K562 (cell line): ENCODE results near the gene KRTAP5-1. TPM values are rescaled to one million over a fixed set of nuclear protein-coding genes. Genes with fewer than 3 reads are reported as not detected.

ENCODE experiments used
- ATAC-seq: fragments of 200-7000 bp; cut with Tn5 transposase; 3 replicates; pipeline ENCODE4 v1.9.1; 2020; ENCODE audit warnings: moderate library complexity
- BruUV-seq: library from RNA; stranded (reverse); fragments of 400-500 nt; replicated peaks from 2 replicates; lab custom pipeline; 2021; lab: Mats Ljungman, UMichigan
- CTCF ChIA-PET: fragments of 300-600 bp; formaldehyde crosslinking; extraction: SDS; loops from one replicate; lab custom pipeline; 2021; ENCODE audit warnings: low intra/inter-chr PET ratio; lab: Yijun Ruan, JAX
- POLR2A ChIA-PET: fragments of 300-600, 350-650 bp; sonication (Branson Sonifier 250); formaldehyde crosslinking; extraction: SDS; loops from one replicate; lab custom pipeline; 2021; ENCODE audit warnings: antibody characterized with exemption, inconsistent platforms; lab: Yijun Ruan, JAX
- DNase-seq, 4 experiments: peaks; one replicate each; pipeline versions ENCODE4 v3.0.0 to v3.0.0-alpha.2; 2011 to 2018; ENCODE audit warnings: low spot score in 3 of 4, mixed read lengths in 3 of 4; ENCODE audit errors: extremely low read depth in 1 of 4
- FAIRE-seq: peaks from 2 replicates; lab custom pipeline; 2011; peaks lifted over from hg19 to GRCh38; lab: Jason Lieb, UNC
- H2AFZ ChIP-seq: 2 replicates; pipeline ENCODE4 v1.6.0; 2011; ENCODE audit warnings: low read depth, low read length, control low read depth, inconsistent platforms
- H3K27ac ChIP-seq: fragments of 200-600 bp; 3 replicates; pipeline ENCODE4 v1.8.0; 2011; ENCODE audit warnings: low read depth, mild to moderate bottlenecking, control low read depth, inconsistent platforms, low read length, moderate library complexity, mixed read lengths; ENCODE audit errors: extremely low read depth
- H3K27me3 ChIP-seq, 2 experiments: fragments of 300-600 bp in 1 of 2; 2 replicates in 1 of 2; 3 replicates in 1 of 2; pipeline versions ENCODE4 v1.6.0 to v1.8.0; 2011; ENCODE audit warnings: inconsistent platforms in 2 of 2, low read length in 2 of 2, mild to moderate bottlenecking in 1 of 2, mixed read lengths in 1 of 2, moderate library complexity in 1 of 2; ENCODE audit not compliant: control insufficient read depth in 2 of 2, insufficient read depth in 2 of 2
- H3K36me3 ChIP-seq: fragments of 300-600 bp; 3 replicates; pipeline ENCODE4 v1.8.0; 2011; ENCODE audit warnings: mild to moderate bottlenecking, low read length, inconsistent platforms; ENCODE audit not compliant: control insufficient read depth, insufficient read depth
- H3K4me1 ChIP-seq, 2 experiments: fragments of 200-600 bp in 1 of 2; replicated peaks in 1 of 2; 2 replicates in 1 of 2; 3 replicates in 1 of 2; pipeline versions ENCODE4 v1.5.1 to v1.8.0; 2011; ENCODE audit warnings: inconsistent platforms in 2 of 2, low read length in 2 of 2, mild to moderate bottlenecking in 1 of 2, mixed read lengths in 1 of 2, moderate library complexity in 1 of 2; ENCODE audit not compliant: control insufficient read depth in 2 of 2, insufficient read depth in 2 of 2
- H3K4me2 ChIP-seq: 2 replicates; pipeline ENCODE4 v1.6.1; 2011; ENCODE audit warnings: low read length, control low read depth, inconsistent platforms, mixed read lengths; ENCODE audit not compliant: insufficient read depth
- H3K4me3 ChIP-seq: fragments of 200-600 bp; sonication (generic), shearing (Covaris generic); 2 replicates; pipeline ENCODE4 v1.5.1; 2016; ENCODE audit warnings: control low read depth, inconsistent platforms
- H3K79me2 ChIP-seq: fragments of 200-600 bp; 3 replicates; pipeline ENCODE4 v1.8.0; 2011; ENCODE audit warnings: low read length, inconsistent platforms; ENCODE audit not compliant: control insufficient read depth, insufficient read depth
- H3K9ac ChIP-seq, 2 experiments: 2 replicates each; pipeline versions ENCODE4 v1.6.0 to v1.6.1; 2011; ENCODE audit warnings: low read depth in 2 of 2, low read length in 2 of 2, control low read depth in 1 of 2, inconsistent platforms in 1 of 2, mild to moderate bottlenecking in 1 of 2, mixed read lengths in 1 of 2; ENCODE audit not compliant: insufficient read depth in 1 of 2
- H3K9me1 ChIP-seq: one replicate; pipeline ENCODE4 v1.6.0; 2011; ENCODE audit warnings: inconsistent platforms, mild to moderate bottlenecking, low read length, moderate library complexity; ENCODE audit not compliant: control insufficient read depth, insufficient read depth
- H3K9me3 ChIP-seq: replicated peaks from 2 replicates; pipeline ENCODE4 v1.5.1; 2011; ENCODE audit warnings: low read depth, low read length, inconsistent platforms; ENCODE audit not compliant: control insufficient read depth, insufficient read depth
- H4K20me1 ChIP-seq: replicated peaks from 2 replicates; pipeline ENCODE4 v1.6.1; 2011; ENCODE audit warnings: low read length, inconsistent platforms, mixed read lengths; ENCODE audit not compliant: control insufficient read depth, insufficient read depth
- CBFA2T3 ChIP-seq: fragments of 450-650 bp; IDR thresholded peaks from 2 replicates; pipeline ENCODE4 v1.6.1; 2017
- FOXP1 ChIP-seq: sonication (generic); formaldehyde crosslinking; IDR thresholded peaks from 2 replicates; pipeline ENCODE4 v1.8.0; 2022; ENCODE audit warnings: mild to moderate bottlenecking, missing genetic modification reagents
- KAT7 ChIP-seq: sonication (generic); formaldehyde crosslinking; IDR thresholded peaks from 2 replicates; pipeline ENCODE4 v1.8.0; 2022; ENCODE audit warnings: missing genetic modification reagents, mild to moderate bottlenecking, borderline replicate concordance
- MYC ChIP-seq, 2 experiments: fragments of 250-450 bp in 1 of 2; sonication (Bioruptor Pico) in 1 of 2; IDR thresholded peaks; 2 replicates each; pipeline versions ENCODE4 v1.5.1 to v1.6.1; 2012 to 2021; ENCODE audit warnings: low read depth in 2 of 2, borderline replicate concordance in 1 of 2, improper control_type of control experiment in 1 of 2, low read length in 1 of 2, mild to moderate bottlenecking in 1 of 2, moderate library complexity in 1 of 2
- NFXL1 ChIP-seq: fragments of 450-650 bp; formaldehyde crosslinking; IDR thresholded peaks from 2 replicates; pipeline ENCODE4 v1.4.0; 2021; ENCODE audit warnings: mild to moderate bottlenecking
- NR1H2 ChIP-seq: sonication (generic); formaldehyde crosslinking; IDR thresholded peaks from 2 replicates; pipeline ENCODE4 v1.4.0; 2020; ENCODE audit warnings: mild to moderate bottlenecking, missing genetic modification reagents
- PHB ChIP-seq: fragments of 250-450 bp; sonication (Bioruptor Pico); IDR thresholded peaks from 2 replicates; pipeline ENCODE4 v1.5.0; 2021
- PHF21A ChIP-seq: fragments of 450-650 bp; IDR thresholded peaks from 2 replicates; pipeline ENCODE4 v1.6.1; 2017; ENCODE audit warnings: low read depth, borderline replicate concordance
- U2AF1 ChIP-seq: fragments of 200-400 bp; formaldehyde crosslinking; optimal IDR thresholded peaks from 2 replicates; pipeline ENCODE3; 2017; ENCODE audit warnings: mild to moderate bottlenecking, low read depth, low read length, moderate library complexity
- ZNF12 ChIP-seq: sonication (generic); formaldehyde crosslinking; IDR thresholded peaks from 2 replicates; pipeline ENCODE4 v1.4.0; 2020; ENCODE audit warnings: mild to moderate bottlenecking, missing genetic modification reagents
- ZNF217 ChIP-seq: sonication (generic); formaldehyde crosslinking; IDR thresholded peaks from 2 replicates; pipeline ENCODE4 v1.8.0; 2022; ENCODE audit warnings: mild to moderate bottlenecking, missing genetic modification reagents
- ZNF311 ChIP-seq: fragments of 250-450 bp; sonication (Bioruptor Pico); IDR thresholded peaks from 2 replicates; pipeline ENCODE4 v1.4.0; 2020; ENCODE audit warnings: mild to moderate bottlenecking, moderate library complexity
- ZZZ3 ChIP-seq: fragments of 450-650 bp; IDR thresholded peaks from 2 replicates; pipeline ENCODE4 v1.6.1; 2016; ENCODE audit warnings: antibody characterized with exemption, mild to moderate bottlenecking, moderate library complexity
- WGBS: fragments of 100-300 bp; shearing (Covaris generic); methylation state at CpG from one replicate; pipeline ENCODE4 v1.1.6; 2016; ENCODE audit warnings: low coverage, mixed read lengths; ENCODE audit not compliant: insufficient coverage; ENCODE audit errors: missing lambda C conversion rate; 5-methylcytosine and 5-hydroxymethylcytosine counted together
- in situ Hi-C: fragments of 300-500 bp; cut with MboI; formaldehyde crosslinking; loops from 4 replicates; pipeline ENCODE4 v1.15.0; 2018; ENCODE audit warnings: inconsistent platforms, mixed read lengths
- intact Hi-C: fragments of 100-400 bp; cut with micrococcal nuclease; formaldehyde crosslinking; loops from 2 replicates; pipeline ENCODE4 v1.14.2; 2022
- polyA plus RNA-seq, 8 experiments: library from polyadenylated mRNA; depleted of rRNA in 4 of 8; stranded (reverse) in 5 of 8; unstranded in 3 of 8; fragments of >200 nt; fragmentation: Nextera tagmentation in 2 of 8; fragmentation: Illumina TruSeq in 1 of 8; extraction: Ambion mirVana in 2 of 8; extraction: Trizol in 1 of 8; gene quantifications; 2 replicates each; pipeline versions ENCODE4 v1.2.1 to v1.2.3, GENCODE V29; 2011 to 2014; ENCODE audit warnings: inconsistent platforms in 1 of 8, missing spikeins in 1 of 8
- total RNA-seq, 7 experiments: library from RNA; depleted of rRNA in 6 of 7; stranded (reverse); fragments of >200 nt in 6 of 7; fragmentation: Illumina TruSeq in 2 of 7; extraction: Trizol in 2 of 7; gene quantifications; 2 replicates each; pipeline versions ENCODE4 v1.2.1 to v1.2.3, GENCODE V29; 2011 to 2021; ENCODE audit warnings: low replicate concordance in 1 of 7

Gene KRTAP5-1
- total and polyA plus RNA-seq, 9 of the 15 experiments (the other 6 are each of a cell fraction or from before 2014, with no cell fraction given): not detected

DNA sequence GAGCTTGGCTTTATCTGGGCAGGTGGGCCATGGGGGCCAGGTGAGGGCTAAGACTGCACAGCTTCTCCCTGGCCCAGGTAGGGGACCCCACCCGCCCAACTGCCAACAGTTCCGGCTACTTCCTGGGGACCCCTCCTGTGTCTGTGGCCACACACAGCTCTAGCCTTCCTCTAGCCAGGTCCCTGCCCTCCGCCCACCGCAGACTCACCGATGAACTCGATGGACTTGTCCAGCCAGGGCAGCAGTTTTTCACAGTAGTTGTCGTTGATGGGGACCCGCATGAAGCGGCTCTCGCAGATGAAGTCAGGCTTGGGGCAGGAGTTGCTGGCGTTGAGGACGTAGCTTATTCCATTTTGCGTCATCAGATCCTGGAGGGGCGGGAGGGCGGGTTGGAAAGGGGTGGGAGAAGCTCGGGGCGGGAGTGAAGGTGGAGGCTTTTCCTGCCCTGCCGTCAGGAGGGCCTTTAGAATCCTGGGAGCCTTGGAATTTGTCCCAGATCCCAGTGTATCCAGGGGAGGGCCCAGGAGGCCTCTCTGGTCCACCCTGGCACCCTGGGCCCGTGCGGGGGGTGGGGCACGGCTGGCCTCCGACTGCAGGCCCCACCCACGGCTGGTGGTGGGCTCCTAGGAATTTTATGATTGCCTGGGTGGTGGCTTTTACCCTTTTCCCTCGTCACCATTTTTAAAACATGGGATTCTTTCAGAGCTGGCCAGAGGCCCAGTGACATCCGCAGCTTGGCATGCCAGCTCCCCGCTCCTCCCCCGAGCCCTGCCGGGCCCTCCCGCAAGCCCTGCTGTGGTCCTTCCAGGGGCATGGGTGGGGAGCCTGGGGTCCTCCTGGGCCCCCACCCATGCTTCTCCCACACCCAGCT is 26.9 kb downstream of the KRTAP5-1 start (continued):
- no peak for TF ChIP-seq CBFA2T3
- no peak for TF ChIP-seq ZZZ3
- no peak for TF ChIP-seq PHB (CRISPR knock-in tag)
- no peak for TF ChIP-seq PHF21A
- TF ChIP-seq ZNF12 (CRISPR knock-in tag): no peak
- TF ChIP-seq NR1H2 (CRISPR knock-in tag): no peak
- TF ChIP-seq ZNF217 (CRISPR knock-in tag): no peak
- TF ChIP-seq U2AF1: no peak

DNA sequence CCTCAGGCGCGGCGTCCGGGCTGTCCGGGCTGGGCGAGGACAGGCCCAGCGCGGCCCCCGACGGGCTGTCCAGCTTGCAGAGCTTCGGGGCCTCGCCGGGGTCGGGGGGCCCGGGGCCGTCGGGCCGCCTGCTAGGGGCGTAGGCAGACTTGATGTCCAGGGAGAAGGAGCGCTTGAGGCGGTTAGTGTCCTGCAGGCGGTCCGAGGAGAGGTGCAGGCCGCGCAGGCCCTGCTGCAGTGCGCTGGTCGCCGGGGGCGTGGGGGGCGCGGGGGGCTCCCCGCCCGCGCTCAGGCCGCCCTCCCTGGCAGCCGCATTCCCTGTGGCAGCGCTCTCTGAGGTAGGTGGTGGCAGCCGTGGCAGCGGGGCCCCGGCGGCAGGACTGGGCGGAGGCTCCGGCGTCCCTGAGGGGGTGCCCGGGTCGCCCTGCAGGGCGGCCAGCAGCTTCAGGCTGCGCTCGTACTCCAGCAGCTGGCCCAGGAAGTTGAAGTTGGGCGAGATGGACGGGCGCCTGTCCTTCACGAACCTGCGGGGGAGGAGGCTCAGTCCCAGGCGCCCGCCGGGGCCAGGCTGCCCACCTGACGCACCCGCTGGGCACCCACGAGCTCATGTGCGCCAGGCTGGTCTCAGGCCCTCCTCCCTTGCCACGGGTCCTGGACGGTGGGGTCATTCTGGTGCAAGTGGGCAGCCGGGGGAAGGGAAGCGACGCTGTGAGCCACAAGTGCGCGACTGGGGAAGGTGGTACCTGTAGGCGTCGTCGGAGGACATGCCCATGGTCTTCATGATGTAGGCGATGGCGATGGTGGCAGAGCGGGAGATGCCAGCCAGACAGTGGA is 27.8 kb downstream of the KRTAP5-1 start:
- ChIA-PET POLR2A (interaction anchor here (1.4 kb wide), 1 partner anchor 10 kb away, joined by 4 read pairs; no protein-coding TSS in a partner anchor), CTCF (no interaction called here)
- Histone ChIP-seq H3K27ac (no peak overlapping the region), H3K79me2 (no peaks in the 10 kb centered on the region), H3K36me3 (no peaks in the 10 kb centered on the region), H3K4me1 (peaks cover 0 to 39% of the 10 kb centered on the region in 2 experiments; a peak in 1 of 5 replicates), H3K9me1 (no peaks in the 10 kb centered on the region), H3K4me3 (no peak overlapping the region), H3K9ac (no peak overlapping the region; a peak in 1 of 4 replicates), H2AFZ (no peak overlapping the region), H3K4me2 (no peak overlapping the region), H3K27me3 (peaks cover 0 to 33% of the 10 kb centered on the region in 2 experiments; a peak in 2 of 5 replicates), H4K20me1 (peaks cover 17% of the 10 kb centered on the region), H3K9me3 (no peaks in the 10 kb centered on the region)
- TF ChIP-seq MYC (IDR thresholded peaks at IDR 0.05; ENCODE audit: low read depth, low read length) (no peak), MYC (CRISPR knock-in tag; IDR thresholded peaks at IDR 0.05; ENCODE audit: borderline replicate concordance, low read depth) (no peak), KAT7 (CRISPR knock-in tag) (no peak), ZNF311 (CRISPR knock-in tag) (no peak), NFXL1 (CRISPR knock-in tag) (no peak), FOXP1 (no peak)
- FAIRE-seq (no peak), ATAC-seq (no peak), DNase-seq (no peak)
- BruUV-seq: no TSS peak
- in situ Hi-C loops (no loop called here), intact Hi-C loops (no loop called here)
- WGBS: 75% methylated on average over 24 of the region's 74 CpGs
